HFFc6 (cell line): ENCODE measurements around the gene FBXL15. TPM values are rescaled to one million over a fixed set of nuclear protein-coding genes. Genes with fewer than 3 reads are reported as not detected.

ENCODE experiments used
- DNase-seq: peaks from one replicate; pipeline ENCODE4 v3.0.0-alpha.2; 2018
- H3K27ac Mint-ChIP-seq: 2 replicates; pipeline ENCODE4 v1.8.0; 2020; ENCODE audit warnings: mild to moderate bottlenecking, mixed read lengths
- H3K27me3 Mint-ChIP-seq: 2 replicates; pipeline ENCODE4 v1.8.0; 2021; ENCODE audit warnings: mild to moderate bottlenecking, moderate library complexity, mixed read lengths; ENCODE audit not compliant: insufficient read depth
- H3K36me3 Mint-ChIP-seq: 2 replicates; pipeline ENCODE4 v1.8.0; 2021; ENCODE audit warnings: low read depth, mixed read lengths
- H3K4me1 Mint-ChIP-seq: 2 replicates; pipeline ENCODE4 v1.8.0; 2020; ENCODE audit warnings: low read depth, mixed read lengths
- H3K4me3 Mint-ChIP-seq: 2 replicates; pipeline ENCODE4 v1.8.0; 2020; ENCODE audit warnings: mild to moderate bottlenecking, moderate library complexity, mixed read lengths
- H3K9me3 Mint-ChIP-seq: 2 replicates; pipeline ENCODE4 v1.8.0; 2020; ENCODE audit warnings: mild to moderate bottlenecking, mixed read lengths
- CTCF ChIP-seq: fragments of 200-600 bp; sonication (generic); IDR thresholded peaks from 2 replicates; pipeline ENCODE4 v1.5.0; 2021; ENCODE audit warnings: antibody characterized with exemption, mild to moderate bottlenecking
- total RNA-seq, 6 experiments: library from RNA; stranded (reverse); fragmentation: NEBNext Ultra II Directional; extraction: Animal tissue kit (Norgen Biotek cat#: 25700); gene quantifications; 2 replicates in 1 of 6; 3 replicates in 5 of 6; pipeline ENCODE4 v1.2.3, GENCODE V29; 2021

The FBXL15 gene
- total RNA-seq, 6 experiments from 2014 or later = 9.2 to 13.2 (median 11.5) TPM

- Mint-ChIP-seq H3K36me3 (no peaks in the 10 kb centered on the region), H3K4me1 (peaks cover 46% of the 10 kb centered on the region), H3K27me3 (peaks cover 2% of the 10 kb centered on the region; the same call in 1 of the 2 replicates), H3K4me3 (peak overlapping the region; percentile 50), H3K9me3 (no peaks in the 10 kb centered on the region), H3K27ac (peak overlapping the region; percentile 18; the same call in 1 of the 2 replicates)
- no peak for DNase-seq
- no peak for TF ChIP-seq CTCF
Observed at GRCh38 chr10:102398172-102399020, 22.2 kb upstream of the FBXL15 start.

GRCh38 chr10:102399217-102400021, 21.2 kb upstream of the FBXL15 start:
- Mint-ChIP-seq H3K27me3 (peaks cover 4% of the 10 kb centered on the region), H3K27ac (peak overlapping the region; percentile 46)
- TF ChIP-seq CTCF = peak; percentile 98

GRCh38 chr10:102400076-102400475, 20.6 kb upstream of the FBXL15 start:
- H3K4me1 Mint-ChIP-seq = peaks cover 34% of the 10 kb centered on the region
- no peak for DNase-seq
- no peak overlapping the region for H3K4me3 Mint-ChIP-seq
- H3K27me3 Mint-ChIP-seq = peaks cover 5% of the 10 kb centered on the region
- peak overlapping the region; percentile 46; the same call in 1 of the 2 replicates for H3K27ac Mint-ChIP-seq
- no peaks in the 10 kb centered on the region for H3K9me3 Mint-ChIP-seq
- no peaks in the 10 kb centered on the region for H3K36me3 Mint-ChIP-seq
- no peak for TF ChIP-seq CTCF

More at GRCh38 chr10:102399217-102400021, 21.2 kb upstream of the FBXL15 start:
- Mint-ChIP-seq H3K9me3 (no peaks in the 10 kb centered on the region), H3K4me3 (peak overlapping the region; percentile 53), H3K36me3 (no peaks in the 10 kb centered on the region), H3K4me1 (peaks cover 40% of the 10 kb centered on the region)
- DNase-seq = peak; percentile 78

GRCh38 chr10:102400598-102401341, 19.9 kb upstream of the FBXL15 start:
- H3K27ac Mint-ChIP-seq = no peak overlapping the region
- TF ChIP-seq CTCF = no peak
- H3K4me3 Mint-ChIP-seq = no peak overlapping the region
- H3K9me3 Mint-ChIP-seq = no peaks in the 10 kb centered on the region
- H3K27me3 Mint-ChIP-seq = peaks cover 5% of the 10 kb centered on the region
- DNase-seq = no peak
- peaks cover 34% of the 10 kb centered on the region for H3K4me1 Mint-ChIP-seq
- H3K36me3 Mint-ChIP-seq = no peaks in the 10 kb centered on the region

DNA sequence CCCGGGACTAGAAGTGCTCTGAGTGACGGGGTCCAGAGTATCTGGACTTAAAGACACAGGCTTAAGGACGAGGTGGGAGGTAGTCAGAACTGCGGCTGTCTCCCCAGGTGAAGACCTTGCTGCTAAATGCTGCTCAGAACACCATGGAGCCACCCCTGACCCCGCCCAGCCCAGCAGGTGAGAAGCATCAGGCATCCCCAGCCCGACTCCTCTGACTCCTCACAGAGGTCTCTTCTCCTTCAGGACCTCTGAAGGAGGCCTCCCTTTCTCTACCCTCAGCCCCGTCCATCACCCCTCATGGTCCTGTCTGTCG, 19.3 kb upstream of the FBXL15 start:
- DNase-seq = no peak
- H3K4me3 Mint-ChIP-seq = no peak overlapping the region

More for the DNA sequence above, 19.3 kb upstream of the FBXL15 start:
- Mint-ChIP-seq H3K27ac (no peak overlapping the region), H3K36me3 (no peaks in the 10 kb centered on the region), H3K27me3 (peaks cover 9% of the 10 kb centered on the region), H3K9me3 (no peaks in the 10 kb centered on the region), H3K4me1 (peaks cover 30% of the 10 kb centered on the region)
- no peak for TF ChIP-seq CTCF
